ENCODE results near the gene BUD23. TPM values are rescaled to one million over a fixed set of nuclear protein-coding genes. Genes with fewer than 3 reads are reported as not detected.
A peak's percentile ranks its signal among the peaks of the same experiment; 100 is the strongest.

The BUD23 gene
- polyA plus RNA-seq, 4 donors, result 37.8 to 90.0 (median 61.7) TPM

DNA sequence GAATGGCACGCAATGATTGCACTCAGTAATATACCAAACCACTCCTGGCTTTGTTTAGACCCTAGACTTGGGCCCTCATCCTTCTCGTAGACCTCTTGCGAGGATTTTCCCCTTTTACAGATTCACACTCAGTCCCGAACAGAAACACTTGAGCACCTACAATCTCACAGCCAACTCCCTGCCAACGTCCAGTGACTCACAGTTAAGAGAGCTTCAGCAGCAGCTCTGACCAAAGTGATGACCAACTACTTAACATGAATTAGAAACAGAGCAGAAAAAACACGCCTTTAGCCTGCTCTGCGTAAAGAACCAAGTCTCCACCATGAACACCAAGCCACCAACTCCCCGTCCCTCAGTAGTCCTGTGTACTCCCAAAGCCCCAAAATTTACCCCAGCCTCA is 2.4 kb upstream of the BUD23 start:
- H3K36me3 ChIP-seq (ENCODE audit: control insufficient read depth in 3 of 3, insufficient read depth in 2 of 3, low read depth in 1 of 3, low read length in 3 of 3), result peaks cover 0 to 35% (median 2%) of the 10 kb centered on the region in 3 donors
- no peak for FAIRE-seq
- no peak overlapping the region for H3K4me3 ChIP-seq (ENCODE audit: low read depth in 1 of 3, low read length in 3 of 3)
- DNase-seq, result no peak
- H3K9me3 ChIP-seq (ENCODE audit: control insufficient read depth in 2 of 2, insufficient read depth in 1 of 2, low read depth in 1 of 2, low read length in 1 of 2), result no peaks in the 10 kb centered on the region
- WGBS, 3 donors, result 76 to 83% (median 77%) methylated on average over 8 of the region's 8 CpGs
- no peak overlapping the region for H3K27ac ChIP-seq (ENCODE audit: low read depth in 1 of 3, low read length in 2 of 3)
- H3K4me1 ChIP-seq (ENCODE audit: control insufficient read depth in 3 of 3, insufficient read depth in 2 of 3, low read depth in 1 of 3, low read length in 2 of 3), result peaks cover 2 to 14% (median 5%) of the 10 kb centered on the region in 3 donors
- no peaks in the 10 kb centered on the region for H3K27me3 ChIP-seq (ENCODE audit: control insufficient read depth in 3 of 3, insufficient read depth in 3 of 3, low read length in 3 of 3)

DNA sequence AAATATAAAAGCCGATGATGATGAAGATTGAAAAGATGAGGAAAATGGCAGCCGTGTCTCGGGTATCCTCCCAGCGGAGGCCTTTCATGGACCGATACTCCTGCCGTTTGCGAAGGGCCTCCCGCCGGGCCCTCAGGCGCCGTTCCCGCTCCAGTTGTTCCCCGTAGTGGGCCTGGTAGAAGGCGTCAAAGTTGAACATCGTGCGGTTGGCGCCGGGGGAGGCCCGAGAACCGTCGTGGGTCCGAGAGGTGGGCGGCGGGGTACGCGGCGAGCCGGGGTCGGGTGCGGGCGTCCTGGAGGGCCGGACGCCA is 697 bp upstream of the BUD23 start:
- Histone ChIP-seq H3K4me3 (ENCODE audit: low read depth in 1 of 3, low read length in 3 of 3) (peak overlapping the region; percentile 45 to 95 (median 89)), H3K36me3 (ENCODE audit: control insufficient read depth in 3 of 3, insufficient read depth in 2 of 3, low read depth in 1 of 3, low read length in 3 of 3) (peaks cover 0 to 48% (median 2%) of the 10 kb centered on the region in 3 donors), H3K9me3 (ENCODE audit: control insufficient read depth in 2 of 2, insufficient read depth in 1 of 2, low read depth in 1 of 2, low read length in 1 of 2) (no peaks in the 10 kb centered on the region), H3K4me1 (ENCODE audit: control insufficient read depth in 3 of 3, insufficient read depth in 2 of 3, low read depth in 1 of 3, low read length in 2 of 3) (peaks cover 2 to 14% (median 5%) of the 10 kb centered on the region in 3 donors), H3K27ac (ENCODE audit: low read depth in 1 of 3, low read length in 2 of 3) (peak overlapping the region; percentile 70 to 76 (median 71)), H3K27me3 (ENCODE audit: control insufficient read depth in 3 of 3, insufficient read depth in 3 of 3, low read length in 3 of 3) (no peaks in the 10 kb centered on the region)
- DNase-seq (no peak), FAIRE-seq (no peak)
- 1% methylated on average over 31 to 33 of the region's 33 CpGs for WGBS, 3 donors

DNA sequence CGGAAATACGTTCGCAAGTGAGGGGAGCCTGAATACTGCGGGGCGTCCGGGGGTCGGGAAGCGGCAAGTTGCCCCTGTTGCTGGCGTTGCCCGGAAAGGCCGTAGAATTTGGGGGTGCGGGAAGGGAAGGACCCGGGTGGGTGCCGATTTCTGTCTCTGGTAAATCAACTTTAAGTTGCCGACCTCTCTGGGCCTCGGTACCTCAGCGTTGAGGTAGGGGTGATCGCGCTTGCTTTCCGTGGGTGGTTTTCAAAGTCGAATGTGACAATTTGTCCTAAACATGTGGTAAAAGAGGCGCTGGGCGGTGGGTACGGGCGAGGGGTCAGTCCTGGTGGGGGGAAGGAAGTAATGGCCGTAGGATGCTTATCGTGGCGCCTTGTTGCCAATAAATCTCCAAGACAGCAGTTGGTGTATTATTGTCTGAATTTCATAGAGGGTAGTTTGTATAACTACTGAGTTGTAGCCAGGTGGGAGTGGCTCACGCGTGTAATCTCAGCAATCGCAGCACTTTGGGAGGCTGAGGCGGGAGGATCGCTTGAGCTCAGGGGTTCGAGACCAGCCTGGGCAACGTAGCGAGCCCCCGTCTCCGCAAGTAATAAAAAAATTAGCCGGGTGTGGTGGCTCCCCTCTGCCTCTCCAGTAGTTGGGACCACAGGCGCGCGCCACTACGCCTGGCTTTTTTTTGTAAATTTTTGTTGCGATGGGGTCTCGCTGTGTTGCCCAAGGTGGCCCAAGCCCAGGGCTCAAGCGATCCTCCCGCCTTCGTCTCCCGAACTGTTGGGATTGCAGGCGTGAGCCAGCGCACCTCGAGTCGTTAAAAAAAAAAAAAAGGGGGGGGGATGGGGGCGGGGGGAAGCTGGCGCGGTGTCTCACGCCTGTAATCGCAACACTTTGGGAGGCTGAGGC is 644 bp downstream of the BUD23 start:
- Histone ChIP-seq H3K27ac (ENCODE audit: low read depth in 1 of 3, low read length in 2 of 3) (peak overlapping the region; percentile 8 to 63 (median 62)), H3K4me1 (ENCODE audit: control insufficient read depth in 3 of 3, insufficient read depth in 2 of 3, low read depth in 1 of 3, low read length in 2 of 3) (peaks cover 2 to 14% (median 5%) of the 10 kb centered on the region in 3 donors), H3K36me3 (ENCODE audit: control insufficient read depth in 3 of 3, insufficient read depth in 2 of 3, low read depth in 1 of 3, low read length in 3 of 3) (peaks cover 0 to 44% (median 2%) of the 10 kb centered on the region in 3 donors), H3K9me3 (ENCODE audit: control insufficient read depth in 2 of 2, insufficient read depth in 1 of 2, low read depth in 1 of 2, low read length in 1 of 2) (no peaks in the 10 kb centered on the region), H3K4me3 (ENCODE audit: low read depth in 1 of 3, low read length in 3 of 3) (peak overlapping the region; percentile 69 to 95 (median 89)), H3K27me3 (ENCODE audit: control insufficient read depth in 3 of 3, insufficient read depth in 3 of 3, low read length in 3 of 3) (no peaks in the 10 kb centered on the region)
- FAIRE-seq, result no peak
- no peak for DNase-seq
- 25 to 30% (median 25%) methylated on average over 58 of the region's 58 CpGs for WGBS, 3 donors

DNA sequence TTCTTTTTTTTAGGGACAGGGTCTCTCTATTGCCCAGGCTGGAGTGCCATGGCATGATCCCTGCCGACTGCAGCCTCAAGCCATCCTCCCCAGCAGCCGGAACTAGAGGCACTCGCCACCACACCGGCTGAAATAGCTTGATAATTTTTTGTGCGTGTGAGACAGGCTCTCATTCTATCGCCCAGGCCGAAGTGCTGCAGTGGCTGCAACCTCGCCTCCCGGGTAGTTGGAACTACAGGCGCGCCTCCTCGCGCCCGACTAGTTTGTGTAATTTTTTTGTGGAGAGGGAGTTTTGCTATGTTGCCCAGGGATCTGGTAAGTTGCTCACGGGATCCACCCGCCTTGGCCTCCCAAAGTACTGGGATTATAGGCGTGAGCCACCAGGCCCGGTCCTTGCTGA is 1.9 kb downstream of the BUD23 start:
- Histone ChIP-seq H3K27ac (ENCODE audit: low read depth in 1 of 3, low read length in 2 of 3) (no peak overlapping the region), H3K27me3 (ENCODE audit: control insufficient read depth in 3 of 3, insufficient read depth in 3 of 3, low read length in 3 of 3) (no peaks in the 10 kb centered on the region), H3K4me3 (ENCODE audit: low read depth in 1 of 3, low read length in 3 of 3) (no peak overlapping the region), H3K36me3 (ENCODE audit: control insufficient read depth in 3 of 3, insufficient read depth in 2 of 3, low read depth in 1 of 3, low read length in 3 of 3) (peaks cover 0 to 47% (median 0%) of the 10 kb centered on the region in 3 donors), H3K9me3 (ENCODE audit: control insufficient read depth in 2 of 2, insufficient read depth in 1 of 2, low read depth in 1 of 2, low read length in 1 of 2) (no peaks in the 10 kb centered on the region), H3K4me1 (ENCODE audit: control insufficient read depth in 3 of 3, insufficient read depth in 2 of 3, low read depth in 1 of 3, low read length in 2 of 3) (peaks cover 2 to 14% (median 5%) of the 10 kb centered on the region in 3 donors)
- FAIRE-seq (no peak), DNase-seq (no peak)
- WGBS, 3 donors, result 97% methylated on average over 18 of the region's 18 CpGs

DNA sequence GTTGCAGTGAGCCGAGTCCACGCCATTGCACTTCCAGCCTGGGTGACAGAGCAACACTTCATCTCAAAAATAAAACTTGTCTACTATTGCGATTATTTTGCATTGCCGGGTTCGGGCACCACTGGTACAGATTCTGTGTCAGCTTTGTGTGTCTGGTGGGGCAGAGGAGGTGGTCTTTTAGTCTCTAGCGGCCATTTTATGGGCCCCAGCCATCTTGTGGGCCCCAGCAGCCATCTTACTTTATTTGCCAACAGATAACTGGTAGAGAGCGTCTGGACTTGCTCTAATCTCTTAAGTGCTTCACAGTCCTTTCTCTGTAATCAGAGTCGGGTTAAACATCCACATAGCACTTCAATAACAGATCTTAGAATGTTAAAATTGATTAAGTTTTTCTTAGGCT is 4.9 kb downstream of the BUD23 start:
- Histone ChIP-seq H3K9me3 (ENCODE audit: control insufficient read depth in 2 of 2, insufficient read depth in 1 of 2, low read depth in 1 of 2, low read length in 1 of 2) (no peaks in the 10 kb centered on the region), H3K4me3 (ENCODE audit: low read depth in 1 of 3, low read length in 3 of 3) (no peak overlapping the region), H3K27ac (ENCODE audit: low read depth in 1 of 3, low read length in 2 of 3) (no peak overlapping the region), H3K4me1 (ENCODE audit: control insufficient read depth in 3 of 3, insufficient read depth in 2 of 3, low read depth in 1 of 3, low read length in 2 of 3) (peaks cover 0 to 2% (median 0%) of the 10 kb centered on the region in 3 donors), H3K27me3 (ENCODE audit: control insufficient read depth in 3 of 3, insufficient read depth in 3 of 3, low read length in 3 of 3) (no peaks in the 10 kb centered on the region), H3K36me3 (ENCODE audit: control insufficient read depth in 3 of 3, insufficient read depth in 2 of 3, low read depth in 1 of 3, low read length in 3 of 3) (peaks cover 10 to 65% (median 11%) of the 10 kb centered on the region in 3 donors)
- FAIRE-seq (no peak), DNase-seq (no peak)
- 91 to 93% (median 92%) methylated on average over 8 of the region's 8 CpGs for WGBS, 3 donors

DNA sequence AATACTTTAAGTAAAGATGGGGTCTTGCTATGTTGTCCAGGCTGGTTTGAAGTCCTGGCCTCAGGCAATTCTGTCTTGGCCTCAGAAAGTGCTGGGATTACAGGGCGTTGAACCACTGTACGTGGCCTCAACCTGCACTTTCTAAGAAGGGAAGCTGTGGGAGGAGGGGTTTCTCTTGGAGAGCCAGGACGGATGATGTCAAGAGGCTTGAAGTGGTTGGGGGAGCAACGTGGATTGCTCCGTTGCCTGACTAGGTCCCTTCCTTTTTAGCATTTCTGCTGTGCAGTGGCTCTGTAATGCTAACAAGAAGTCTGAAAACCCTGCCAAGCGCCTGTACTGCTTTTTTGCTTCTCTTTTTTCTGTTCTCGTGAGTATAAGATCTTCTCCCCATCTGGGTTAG is 7.2 kb downstream of the BUD23 start:
- Histone ChIP-seq H3K27ac (ENCODE audit: low read depth in 1 of 3, low read length in 2 of 3) (no peak overlapping the region), H3K4me1 (ENCODE audit: control insufficient read depth in 3 of 3, insufficient read depth in 2 of 3, low read depth in 1 of 3, low read length in 2 of 3) (no peaks in the 10 kb centered on the region), H3K9me3 (ENCODE audit: control insufficient read depth in 2 of 2, insufficient read depth in 1 of 2, low read depth in 1 of 2, low read length in 1 of 2) (no peaks in the 10 kb centered on the region), H3K36me3 (ENCODE audit: control insufficient read depth in 3 of 3, insufficient read depth in 2 of 3, low read depth in 1 of 3, low read length in 3 of 3) (peaks cover 14 to 81% (median 15%) of the 10 kb centered on the region in 3 donors), H3K27me3 (ENCODE audit: control insufficient read depth in 3 of 3, insufficient read depth in 3 of 3, low read length in 3 of 3) (no peaks in the 10 kb centered on the region), H3K4me3 (ENCODE audit: low read depth in 1 of 3, low read length in 3 of 3) (no peak overlapping the region)
- no peak for DNase-seq
- FAIRE-seq, result no peak
- 76 to 92% (median 88%) methylated on average over 7 of the region's 7 CpGs for WGBS, 3 donors

DNA sequence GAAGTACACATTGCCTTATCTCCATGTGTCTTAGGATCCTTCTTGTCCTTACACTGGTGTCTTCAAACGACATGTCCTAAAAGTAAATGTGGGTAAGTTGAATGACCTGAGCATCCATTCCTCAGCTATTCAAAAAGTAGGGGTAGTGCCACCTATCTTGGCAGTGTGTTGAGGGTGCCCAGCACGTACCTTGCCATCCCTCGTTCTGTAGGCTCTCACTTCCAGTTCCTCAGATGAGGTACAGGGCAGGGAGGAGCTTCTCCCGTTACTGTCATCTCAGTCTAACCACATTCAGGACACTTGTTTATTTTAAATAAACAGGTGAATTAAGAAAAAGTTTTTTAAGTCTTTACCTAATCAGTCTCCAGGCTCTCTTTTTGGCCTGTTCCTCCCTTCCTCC is 13.0 kb downstream of the BUD23 start:
- H3K27me3 ChIP-seq (ENCODE audit: control insufficient read depth in 3 of 3, insufficient read depth in 3 of 3, low read length in 3 of 3), result no peaks in the 10 kb centered on the region
- no peak overlapping the region for H3K4me3 ChIP-seq (ENCODE audit: low read depth in 1 of 3, low read length in 3 of 3)
- H3K9me3 ChIP-seq (ENCODE audit: control insufficient read depth in 2 of 2, insufficient read depth in 1 of 2, low read depth in 1 of 2, low read length in 1 of 2), result no peaks in the 10 kb centered on the region
- no peak overlapping the region for H3K27ac ChIP-seq (ENCODE audit: low read depth in 1 of 3, low read length in 2 of 3)
- peaks cover 0 to 10% (median 0%) of the 10 kb centered on the region in 3 donors for H3K4me1 ChIP-seq (ENCODE audit: control insufficient read depth in 3 of 3, insufficient read depth in 2 of 3, low read depth in 1 of 3, low read length in 2 of 3)
- H3K36me3 ChIP-seq (ENCODE audit: control insufficient read depth in 3 of 3, insufficient read depth in 2 of 3, low read depth in 1 of 3, low read length in 3 of 3), result peaks cover 17 to 95% (median 24%) of the 10 kb centered on the region in 3 donors
- DNase-seq (no peak), FAIRE-seq (no peak)
- 88 to 93% (median 93%) methylated on average over 4 of the region's 4 CpGs for WGBS, 3 donors

DNA sequence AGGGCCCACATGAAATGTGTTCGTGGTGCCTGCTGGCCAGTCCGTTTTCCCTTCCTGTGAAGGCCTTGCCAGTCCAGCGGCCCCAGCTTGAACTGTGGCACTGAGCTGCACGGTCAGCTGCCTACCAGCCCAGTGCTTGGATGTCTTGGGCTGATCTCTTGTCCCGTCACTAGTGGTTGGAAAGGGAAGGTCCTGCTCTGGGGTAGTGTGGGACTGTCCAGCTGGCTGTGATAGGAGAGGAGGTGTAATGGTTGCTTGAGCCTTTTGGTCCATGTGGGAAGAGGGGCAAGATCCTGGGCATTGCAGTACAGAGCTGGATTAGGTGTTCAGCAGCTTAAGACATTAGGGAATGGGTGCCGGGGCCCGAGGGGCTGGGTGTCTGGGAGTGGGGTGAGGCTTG is 15.0 kb downstream of the BUD23 start:
- no peak for FAIRE-seq
- WGBS, 3 donors, result 88 to 93% (median 89%) methylated on average over 7 of the region's 7 CpGs
- no peaks in the 10 kb centered on the region for H3K9me3 ChIP-seq (ENCODE audit: control insufficient read depth in 2 of 2, insufficient read depth in 1 of 2, low read depth in 1 of 2, low read length in 1 of 2)

More for the DNA sequence above, 15.0 kb downstream of the BUD23 start:
- Histone ChIP-seq H3K27me3 (ENCODE audit: control insufficient read depth in 3 of 3, insufficient read depth in 3 of 3, low read length in 3 of 3) (no peaks in the 10 kb centered on the region), H3K4me3 (ENCODE audit: low read depth in 1 of 3, low read length in 3 of 3) (no peak overlapping the region), H3K27ac (ENCODE audit: low read depth in 1 of 3, low read length in 2 of 3) (no peak overlapping the region), H3K4me1 (ENCODE audit: control insufficient read depth in 3 of 3, insufficient read depth in 2 of 3, low read depth in 1 of 3, low read length in 2 of 3) (peaks cover 0 to 29% (median 2%) of the 10 kb centered on the region in 3 donors), H3K36me3 (ENCODE audit: control insufficient read depth in 3 of 3, insufficient read depth in 2 of 3, low read depth in 1 of 3, low read length in 3 of 3) (peaks cover 9 to 98% (median 15%) of the 10 kb centered on the region in 3 donors)
- no peak for DNase-seq

All from small intestine (tissue), 7 donors.